GM12878 (cell line): ENCODE results near the gene HELZ. TPM values are rescaled to one million over a fixed set of nuclear protein-coding genes. Genes with fewer than 3 reads are reported as not detected.

Source experiments
- ATAC-seq: fragments of 200-7000 bp; cut with Tn5 transposase; 3 replicates; pipeline ENCODE4 v1.9.1; 2020; ENCODE audit warnings: mild to moderate bottlenecking, moderate library complexity
- BruUV-seq: library from RNA; stranded (reverse); fragments of 400-500 nt; replicated peaks from 2 replicates; lab custom pipeline; 2021; lab: Mats Ljungman, UMichigan
- CTCF ChIA-PET: fragments of 300-600 bp; sonication (Branson Sonifier 250); formaldehyde crosslinking; extraction: SDS; loops from one replicate; lab custom pipeline; 2021; ENCODE audit warnings: inconsistent platforms; lab: Yijun Ruan, JAX
- POLR2A ChIA-PET: fragments of 350-600 bp; formaldehyde crosslinking; extraction: SDS; loops from one replicate; lab custom pipeline; 2021; ENCODE audit warnings: inconsistent platforms; lab: Charles Lee
- RAD21 ChIA-PET: fragments of 300-600 bp; sonication (Branson Sonifier 250); formaldehyde crosslinking; loops from one replicate; lab custom pipeline; 2023; ENCODE audit warnings: antibody characterized with exemption; ENCODE audit not compliant: unreplicated experiment; lab: Charles Lee
- SMC1A ChIA-PET: fragments of 300-600 bp; sonication (Branson Sonifier 250); formaldehyde crosslinking; loops from one replicate; lab custom pipeline; 2023; ENCODE audit not compliant: unreplicated experiment, uncharacterized antibody; lab: Charles Lee
- DNase-seq: peaks from one replicate; pipeline ENCODE4 v3.0.0-alpha.2; 2011; ENCODE audit warnings: low read depth, low spot score
- FAIRE-seq: peaks from 3 replicates; lab custom pipeline; 2011; peaks lifted over from hg19 to GRCh38; lab: Jason Lieb, UNC
- H2AFZ ChIP-seq: 2 replicates; pipeline ENCODE4 v1.6.0; 2011; ENCODE audit warnings: low read depth, low read length, control low read depth; ENCODE audit not compliant: control insufficient read depth
- H3K27ac ChIP-seq: 2 replicates; pipeline ENCODE4 v1.5.1; 2011; ENCODE audit warnings: control low read depth; ENCODE audit not compliant: control insufficient read depth, insufficient read depth
- H3K27me3 ChIP-seq, 2 experiments: replicated peaks in 1 of 2; 2 replicates each; pipeline versions ENCODE4 v1.6.0 to v1.6.1; 2011; ENCODE audit warnings: low read length in 1 of 2; ENCODE audit not compliant: control insufficient read depth in 2 of 2, insufficient read depth in 2 of 2
- H3K36me3 ChIP-seq, 2 experiments: 2 replicates each; pipeline ENCODE4 v1.5.1; 2011; ENCODE audit warnings: low read length in 1 of 2; ENCODE audit not compliant: control insufficient read depth in 2 of 2, insufficient read depth in 2 of 2
- H3K4me1 ChIP-seq: 2 replicates; pipeline ENCODE4 v1.6.1; 2011; ENCODE audit warnings: mild to moderate bottlenecking, low read length, moderate library complexity, mixed read lengths; ENCODE audit not compliant: control insufficient read depth, insufficient read depth
- H3K4me2 ChIP-seq: 2 replicates; pipeline ENCODE4 v1.6.0; 2011; ENCODE audit warnings: control low read depth; ENCODE audit not compliant: control insufficient read depth, insufficient read depth
- H3K4me3 ChIP-seq: fragments of 200-600 bp; sonication (generic); 2 replicates; pipeline ENCODE4 v1.5.1; 2016
- H3K79me2 ChIP-seq: 2 replicates; pipeline ENCODE4 v1.6.0; 2011; ENCODE audit warnings: low read length; ENCODE audit not compliant: control insufficient read depth, insufficient read depth
- H3K9ac ChIP-seq: 2 replicates; pipeline ENCODE4 v1.8.0; 2011; ENCODE audit warnings: low read length, control low read depth, mixed read lengths; ENCODE audit not compliant: control insufficient read depth, insufficient read depth
- H3K9me3 ChIP-seq: replicated peaks from 3 replicates; pipeline ENCODE4 v1.5.1; 2011; ENCODE audit warnings: mild to moderate bottlenecking, low read length; ENCODE audit not compliant: control insufficient read depth, insufficient read depth
- H4K20me1 ChIP-seq: 2 replicates; pipeline ENCODE4 v1.6.0; 2011; ENCODE audit not compliant: control insufficient read depth, insufficient read depth
- DPF2 ChIP-seq: fragments of 450-650 bp; IDR thresholded peaks from 2 replicates; pipeline ENCODE4 v1.6.1; 2017; ENCODE audit warnings: mild to moderate bottlenecking
- ETV6 ChIP-seq, 2 experiments: fragments of 450-650 bp in 1 of 2; IDR thresholded peaks in 1 of 2; conservative IDR thresholded peaks in 1 of 2; 2 replicates each; pipeline ENCODE4 v1.6.1; 2014; ENCODE audit warnings: antibody characterized with exemption in 1 of 2, borderline replicate concordance in 1 of 2, low read depth in 1 of 2, mild to moderate bottlenecking in 1 of 2, moderate library complexity in 1 of 2
- FOXM1 ChIP-seq: IDR thresholded peaks from 2 replicates; pipeline ENCODE4 v1.6.1; 2012; ENCODE audit warnings: low read depth, mild to moderate bottlenecking, inconsistent platforms, low read length, moderate library complexity
- GABPA ChIP-seq: IDR thresholded peaks from 2 replicates; pipeline ENCODE4 v1.6.1; 2014; ENCODE audit warnings: antibody characterized with exemption, low read depth, mild to moderate bottlenecking, inconsistent platforms
- GATAD2B ChIP-seq: fragments of 450-650 bp; conservative IDR thresholded peaks from 2 replicates; pipeline ENCODE4 v1.6.1; 2017; ENCODE audit warnings: low read depth, mild to moderate bottlenecking, moderate library complexity
- HCFC1 ChIP-seq: fragments of 150-350 bp; IDR thresholded peaks from 2 replicates; pipeline ENCODE4 v1.6.1; 2014; ENCODE audit warnings: low read length
- KAT2A ChIP-seq: conservative IDR thresholded peaks from 2 replicates; pipeline ENCODE4 v1.6.1; 2011; ENCODE audit warnings: low read depth, low read length; ENCODE audit not compliant: control insufficient read depth
- MXI1 ChIP-seq: fragments of 150-350 bp; IDR thresholded peaks from 2 replicates; pipeline ENCODE4 v1.6.1; 2011; ENCODE audit warnings: low read depth, mild to moderate bottlenecking, inconsistent platforms, low read length, improper control_type of control experiment
- MYB ChIP-seq: fragments of 150-350 bp; IDR thresholded peaks from 2 replicates; pipeline ENCODE4 v1.6.1; 2014; ENCODE audit warnings: mild to moderate bottlenecking, low read depth, low read length, borderline replicate concordance
- NRF1 ChIP-seq: conservative IDR thresholded peaks from 2 replicates; pipeline ENCODE4 v1.6.1; 2011; ENCODE audit warnings: mild to moderate bottlenecking, low read depth, low read length, improper control_type of control experiment
- POU2F2 ChIP-seq: IDR thresholded peaks from 3 replicates; pipeline ENCODE4 v1.6.1; 2011; ENCODE audit warnings: low read depth, mild to moderate bottlenecking, low read length, borderline replicate concordance
- RCOR1 ChIP-seq: conservative IDR thresholded peaks from 2 replicates; pipeline ENCODE4 v1.6.1; 2012; ENCODE audit warnings: low read depth, low read length, improper control_type of control experiment
- SMC3 ChIP-seq: IDR thresholded peaks from 2 replicates; pipeline ENCODE4 v1.6.1; 2011; ENCODE audit warnings: low read length, improper control_type of control experiment, borderline replicate concordance
- SUPT20H ChIP-seq: IDR thresholded peaks from 2 replicates; pipeline ENCODE4 v1.6.1; 2011; ENCODE audit warnings: low read depth, mild to moderate bottlenecking, low read length, moderate library complexity, borderline replicate concordance; ENCODE audit not compliant: control insufficient read depth
- SUZ12 ChIP-seq: fragments of 200-600 bp; sonication (generic); IDR thresholded peaks from one replicate; pipeline ENCODE4 v1.6.1; 2018; ENCODE audit warnings: antibody characterized with exemption, mild to moderate bottlenecking; ENCODE audit not compliant: unreplicated experiment
- WGBS: methylation state at CpG from one replicate; pipeline ENCODE4 v1.1.6; 2016; ENCODE audit warnings: low lambda C conversion rate; ENCODE audit not compliant: insufficient replicate concordance, insufficient coverage; ENCODE audit errors: missing lambda C conversion rate; 5-methylcytosine and 5-hydroxymethylcytosine counted together
- in situ Hi-C: fragments of 300-500 bp; cut with MboI; formaldehyde crosslinking; loops from 9 replicates; pipeline ENCODE4 v1.14.3; 2018; ENCODE audit warnings: mixed read lengths
- intact Hi-C: fragments of 100-400 bp; cut with micrococcal nuclease; formaldehyde crosslinking; loops from one replicate; pipeline ENCODE4 v1.14.2; 2022; ENCODE audit not compliant: unreplicated experiment
- polyA plus RNA-seq, 11 experiments: library from polyadenylated mRNA; depleted of rRNA in 4 of 11; unstranded in 6 of 11; stranded (reverse) in 5 of 11; fragments of >200 nt; fragmentation: Nextera tagmentation in 4 of 11; fragmentation: Illumina TruSeq in 1 of 11; extraction: Ambion mirVana in 4 of 11; extraction: Trizol in 1 of 11; gene quantifications; 1 replicate in 1 of 11; 2 replicates in 10 of 11; pipeline versions ENCODE4 v1.2.1 to v1.2.3, GENCODE V29; 2011 to 2016; ENCODE audit warnings: inconsistent platforms in 2 of 11, missing spikeins in 2 of 11, low read depth in 1 of 11
- total RNA-seq, 4 experiments: library from RNA; depleted of rRNA in 3 of 4; stranded (reverse); fragments of >200 nt in 3 of 4; fragmentation: Illumina TruSeq in 1 of 4; extraction: Trizol in 1 of 4; gene quantifications; 2 replicates each; pipeline versions ENCODE4 v1.2.1 to v1.2.3, GENCODE V29; 2013 to 2021
- TF ChIP-seq, protein P1 (sequence below): IDR thresholded peaks from 2 replicates; pipeline ENCODE4 v1.6.1; 2011; ENCODE audit warnings: low read depth, low read length, improper control_type of control experiment, borderline replicate concordance
- TF ChIP-seq, protein P2 (sequence below): IDR thresholded peaks from 2 replicates; pipeline ENCODE4 v1.6.1; 2012; ENCODE audit warnings: low read depth, low read length, improper control_type of control experiment

The HELZ gene
- total and polyA plus RNA-seq, 10 of the 15 experiments (the other 5 are each of a cell fraction or from before 2014, with no cell fraction given): 1.5 to 36.8 (median 19.1) TPM

DNA sequence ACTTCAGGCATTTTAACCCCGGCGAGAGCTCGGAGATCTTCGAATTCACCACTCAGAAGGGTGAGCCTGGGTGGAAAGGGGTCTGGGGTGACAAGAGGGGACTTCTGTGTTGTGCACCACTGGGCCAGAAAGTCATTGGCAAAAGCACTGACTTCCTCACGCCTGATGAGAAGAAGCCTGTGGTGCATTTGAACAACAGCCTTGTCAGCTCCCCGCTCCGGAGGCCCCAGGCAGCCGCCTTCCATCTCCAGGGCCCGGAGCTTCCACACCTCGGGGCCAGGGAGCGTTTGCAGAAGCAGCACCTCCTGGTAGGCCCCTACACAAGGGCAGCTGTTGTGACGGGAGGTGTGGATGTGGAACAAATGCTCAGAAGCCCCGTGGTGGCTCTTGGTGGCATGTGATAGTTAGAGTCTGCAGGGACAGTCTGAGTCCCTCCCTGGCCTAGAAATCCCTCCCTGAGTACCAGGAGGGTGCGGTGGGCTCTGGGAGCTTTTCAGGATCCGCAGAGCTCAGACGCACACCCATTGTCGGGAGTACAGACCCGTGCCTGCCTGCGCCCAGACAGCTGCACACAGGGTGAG lies 190.9 kb downstream of the HELZ start:
- intact Hi-C loops (no loop called here), in situ Hi-C loops (no loop called here)
- Histone ChIP-seq H4K20me1 (no peaks in the 10 kb centered on the region), H3K27me3 (no peaks in the 10 kb centered on the region), H3K9me3 (no peaks in the 10 kb centered on the region; the same call in 2 of the 3 replicates), H3K4me3 (no peak overlapping the region), H3K4me2 (no peak overlapping the region), H3K9ac (no peak overlapping the region), H3K27ac (no peak overlapping the region), H2AFZ (no peak overlapping the region), H3K79me2 (no peaks in the 10 kb centered on the region), H3K36me3 (no peaks in the 10 kb centered on the region), H3K4me1 (peaks cover 7% of the 10 kb centered on the region)
- FAIRE-seq (no peak), ATAC-seq (no peak), DNase-seq (no peak)
- TF ChIP-seq, protein P1, sequence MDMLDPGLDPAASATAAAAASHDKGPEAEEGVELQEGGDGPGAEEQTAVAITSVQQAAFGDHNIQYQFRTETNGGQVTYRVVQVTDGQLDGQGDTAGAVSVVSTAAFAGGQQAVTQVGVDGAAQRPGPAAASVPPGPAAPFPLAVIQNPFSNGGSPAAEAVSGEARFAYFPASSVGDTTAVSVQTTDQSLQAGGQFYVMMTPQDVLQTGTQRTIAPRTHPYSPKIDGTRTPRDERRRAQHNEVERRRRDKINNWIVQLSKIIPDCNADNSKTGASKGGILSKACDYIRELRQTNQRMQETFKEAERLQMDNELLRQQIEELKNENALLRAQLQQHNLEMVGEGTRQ: no peak
- TF ChIP-seq GABPA: no peak
- POLR2A ChIA-PET: no interaction called here
- WGBS: 72% methylated on average over 19 of the region's 19 CpGs
- RAD21 ChIA-PET: no interaction called here
- no TSS peak for BruUV-seq
- CTCF ChIA-PET: interaction anchor here (1.0 kb wide), 1 partner anchor 28 kb away, joined by 3 read pairs; no protein-coding TSS in a partner anchor
- SMC1A ChIA-PET: no interaction called here

DNA sequence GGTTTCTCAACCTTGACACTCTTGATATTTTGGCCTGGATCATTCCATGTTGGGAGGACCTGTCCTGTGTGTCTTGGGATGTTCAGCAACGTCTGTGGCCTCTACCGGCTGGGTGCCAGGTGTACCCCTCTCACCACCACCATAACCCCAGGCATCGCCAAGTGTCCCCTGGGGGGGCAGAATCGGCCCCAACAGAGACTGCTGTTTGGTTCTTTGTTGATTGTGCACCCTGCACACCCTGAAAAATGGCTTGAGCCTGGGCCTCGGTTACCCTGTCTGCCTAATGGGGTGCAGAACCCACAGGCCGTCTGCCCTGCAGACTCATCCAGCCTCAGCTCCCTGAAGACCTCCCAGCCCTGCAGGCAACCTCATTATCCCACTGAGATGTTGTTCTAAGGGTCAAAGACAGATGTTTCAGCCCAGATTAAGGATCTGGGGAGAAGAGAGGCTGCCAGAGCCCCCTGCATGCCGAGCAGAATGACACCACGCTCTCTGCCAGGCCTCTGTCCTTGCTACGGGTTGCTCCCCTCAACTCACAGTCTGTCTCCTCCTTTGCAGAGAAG lies 191.5 kb downstream of the HELZ start:
- ChIA-PET RAD21 (no interaction called here), POLR2A (no interaction called here), CTCF (interaction anchor here (1.0 kb wide), 1 partner anchor 28 kb away, joined by 3 read pairs; no protein-coding TSS in a partner anchor), SMC1A (no interaction called here)
- ATAC-seq: no peak
- H3K27me3 ChIP-seq: no peaks in the 10 kb centered on the region
- H3K36me3 ChIP-seq: no peaks in the 10 kb centered on the region
- no peak for FAIRE-seq
- no TSS peak for BruUV-seq
- no peak overlapping the region for H3K9ac ChIP-seq
- intact Hi-C loops: no loop called here
- H3K4me1 ChIP-seq: peaks cover 7% of the 10 kb centered on the region
- no peak for DNase-seq
- no peaks in the 10 kb centered on the region for H3K79me2 ChIP-seq
- 83% methylated on average over 9 of the region's 9 CpGs for WGBS
- H2AFZ ChIP-seq: no peak overlapping the region
- in situ Hi-C loops: no loop called here
- H4K20me1 ChIP-seq: no peaks in the 10 kb centered on the region
- H3K4me2 ChIP-seq: no peak overlapping the region
- H3K9me3 ChIP-seq: no peaks in the 10 kb centered on the region; the same call in 2 of the 3 replicates
- H3K27ac ChIP-seq: no peak overlapping the region
- no peak overlapping the region for H3K4me3 ChIP-seq
- TF ChIP-seq NRF1 (no peak), RCOR1 (no peak), GATAD2B (no peak), SUZ12 (no peak), MXI1 (no peak), ETV6 (conservative IDR thresholded peaks at IDR 0.05 in 1 of 2, IDR thresholded peaks at IDR 0.05 in 1 of 2; ENCODE audit: borderline replicate concordance in 1 of 2, low read depth in 1 of 2) (no peak), KAT2A (no peak), HCFC1 (no peak), MYB (no peak), FOXM1 (no peak), DPF2 (no peak), SMC3 (no peak), POU2F2 (no peak), SUPT20H (no peak)
- TF ChIP-seq, protein P2, sequence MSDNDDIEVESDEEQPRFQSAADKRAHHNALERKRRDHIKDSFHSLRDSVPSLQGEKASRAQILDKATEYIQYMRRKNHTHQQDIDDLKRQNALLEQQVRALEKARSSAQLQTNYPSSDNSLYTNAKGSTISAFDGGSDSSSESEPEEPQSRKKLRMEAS: no peak
